ENCODE data around the gene KCNMB3.
"Not testable (repeated sequence)": the region's sequence is repeated elsewhere in the genome, so short reads cannot be mapped to it uniquely, and the experiment has no call there.

KCNMB3 gene

GRCh38 chr3:179264449-179264848, 13.5 kb upstream of the KCNMB3 start:
- no peak for DNase-seq (ENCODE audit: low spot score)

- DNase-seq (ENCODE audit: low spot score) = no peak
Measured at GRCh38 chr3:179263134-179263533, 12.2 kb upstream of the KCNMB3 start.

GRCh38 chr3:179260949-179261765, 10.2 kb upstream of the KCNMB3 start:
- peak; percentile 96 for DNase-seq (ENCODE audit: low spot score)

GRCh38 chr3:179259959-179260756, 9.2 kb upstream of the KCNMB3 start:
- not testable (repeated sequence) for DNase-seq (ENCODE audit: low spot score)

GRCh38 chr3:179258820-179259219, 7.9 kb upstream of the KCNMB3 start:
- DNase-seq (ENCODE audit: low spot score) = no peak

GRCh38 chr3:179257742-179258141, 6.8 kb upstream of the KCNMB3 start:
- DNase-seq (ENCODE audit: low spot score) = not testable (repeated sequence)

GRCh38 chr3:179256813-179257212, 5.9 kb upstream of the KCNMB3 start:
- DNase-seq (ENCODE audit: low spot score) = no peak

GRCh38 chr3:179247289-179248015, 3.5 kb downstream of the KCNMB3 start:
- DNase-seq (ENCODE audit: low spot score) = no peak

GRCh38 chr3:179244878-179245277, 6.0 kb downstream of the KCNMB3 start:
- no peak for DNase-seq (ENCODE audit: low spot score)

- not testable (repeated sequence) for DNase-seq (ENCODE audit: low spot score)
Measured at GRCh38 chr3:179242859-179243258, 8.1 kb downstream of the KCNMB3 start.

- DNase-seq (ENCODE audit: low spot score) = not testable (repeated sequence)
Measured at GRCh38 chr3:179240299-179240698, 10.6 kb downstream of the KCNMB3 start.

GRCh38 chr3:179236669-179237301, 14.1 kb downstream of the KCNMB3 start:
- no peak for DNase-seq (ENCODE audit: low spot score)

GRCh38 chr3:179234199-179234598, 16.7 kb downstream of the KCNMB3 start:
- no peak for DNase-seq (ENCODE audit: low spot score)

GRCh38 chr3:179233043-179233442, 17.9 kb downstream of the KCNMB3 start:
- DNase-seq (ENCODE audit: low spot score) = no peak

- no peak for DNase-seq (ENCODE audit: low spot score)
Measured at GRCh38 chr3:179229177-179229576, 21.7 kb downstream of the KCNMB3 start.

GRCh38 chr3:179227349-179227748, 23.6 kb downstream of the KCNMB3 start:
- DNase-seq (ENCODE audit: low spot score) = no peak

GRCh38 chr3:179224584-179224983, 26.3 kb downstream of the KCNMB3 start:
- DNase-seq (ENCODE audit: low spot score) = no peak

- DNase-seq (ENCODE audit: low spot score) = no peak
Measured at GRCh38 chr3:179223548-179223947, 27.4 kb downstream of the KCNMB3 start.

- not testable (repeated sequence) for DNase-seq (ENCODE audit: low spot score)
Measured at GRCh38 chr3:179218213-179218612, 32.7 kb downstream of the KCNMB3 start.

GRCh38 chr3:179215550-179215949, 35.4 kb downstream of the KCNMB3 start:
- DNase-seq (ENCODE audit: low spot score) = not testable (repeated sequence)

GRCh38 chr3:179200790-179201189, 50.1 kb downstream of the KCNMB3 start:
- no peak for DNase-seq (ENCODE audit: low spot score)

GRCh38 chr3:179196700-179197099, 54.2 kb downstream of the KCNMB3 start:
- no peak for DNase-seq (ENCODE audit: low spot score)
